MG63 (cell line): ENCODE results near the gene PLCD1. TPM values are rescaled to one million over a fixed set of nuclear protein-coding genes. Genes with fewer than 3 reads are reported as not detected.
"Not testable (repeated sequence)": the region's sequence is repeated elsewhere in the genome, so short reads cannot be mapped to it uniquely, and the experiment has no call there.

ENCODE experiments used
- DNase-seq: peaks from one replicate; pipeline ENCODE4 v3.0.0-alpha.2; 2020
- H3K27me3 ChIP-seq: fragments of 250-450 bp; sonication (Bioruptor Pico); 2 replicates; pipeline ENCODE4 v1.5.1; 2020; ENCODE audit warnings: mild to moderate bottlenecking, moderate library complexity
- H3K36me3 ChIP-seq: fragments of 250-450 bp; sonication (Bioruptor Pico); 2 replicates; pipeline ENCODE4 v1.5.1; 2020; ENCODE audit warnings: mild to moderate bottlenecking, moderate library complexity
- H3K4me3 ChIP-seq: fragments of 250-450 bp; sonication (Bioruptor Pico); 2 replicates; pipeline ENCODE4 v1.5.1; 2020; ENCODE audit warnings: mild to moderate bottlenecking, moderate library complexity
- H3K9me3 ChIP-seq: fragments of 250-450 bp; sonication (Bioruptor Pico); 2 replicates; pipeline ENCODE4 v1.5.1; 2020; ENCODE audit warnings: mild to moderate bottlenecking, moderate library complexity
- total RNA-seq: library from RNA; depleted of rRNA; stranded (reverse); fragments of >200 nt; shearing (Covaris generic); gene quantifications from 2 replicates; pipeline ENCODE4 v1.2.3, GENCODE V29; 2014; ENCODE audit warnings: low replicate concordance

The PLCD1 gene
- total RNA-seq, 1 experiment from 2014 or later, result 0.13 TPM

GRCh38 chr3:37986479-37987314, 42.7 kb downstream of the PLCD1 start:
- Histone ChIP-seq H3K36me3 (no peaks in the 10 kb centered on the region), H3K9me3 (no peaks in the 10 kb centered on the region), H3K4me3 (no peak overlapping the region), H3K27me3 (no peaks in the 10 kb centered on the region)
- DNase-seq, result no peak

GRCh38 chr3:37985637-37986320, 43.7 kb downstream of the PLCD1 start:
- no peaks in the 10 kb centered on the region for H3K9me3 ChIP-seq
- no peaks in the 10 kb centered on the region for H3K36me3 ChIP-seq
- H3K27me3 ChIP-seq, result no peaks in the 10 kb centered on the region
- no peak overlapping the region for H3K4me3 ChIP-seq
- no peak for DNase-seq

GRCh38 chr3:37984596-37984995, 44.8 kb downstream of the PLCD1 start:
- Histone ChIP-seq H3K9me3 (no peaks in the 10 kb centered on the region), H3K36me3 (no peaks in the 10 kb centered on the region), H3K27me3 (no peaks in the 10 kb centered on the region), H3K4me3 (no peak overlapping the region)
- DNase-seq, result no peak

- Histone ChIP-seq H3K27me3 (no peaks in the 10 kb centered on the region), H3K9me3 (no peaks in the 10 kb centered on the region), H3K36me3 (no peaks in the 10 kb centered on the region), H3K4me3 (no peak overlapping the region)
- DNase-seq, result no peak
Observed at GRCh38 chr3:37984051-37984450, 45.4 kb downstream of the PLCD1 start.

GRCh38 chr3:37982331-37982730, 47.1 kb downstream of the PLCD1 start:
- Histone ChIP-seq H3K27me3 (no peaks in the 10 kb centered on the region), H3K36me3 (no peaks in the 10 kb centered on the region), H3K9me3 (no peaks in the 10 kb centered on the region), H3K4me3 (no peak overlapping the region)
- no peak for DNase-seq

GRCh38 chr3:37981348-37981664, 48.1 kb downstream of the PLCD1 start:
- no peak overlapping the region for H3K4me3 ChIP-seq
- no peak for DNase-seq
- no peaks in the 10 kb centered on the region for H3K27me3 ChIP-seq
- no peaks in the 10 kb centered on the region for H3K9me3 ChIP-seq
- no peaks in the 10 kb centered on the region for H3K36me3 ChIP-seq

- Histone ChIP-seq H3K9me3 (no peaks in the 10 kb centered on the region), H3K27me3 (no peaks in the 10 kb centered on the region), H3K36me3 (no peaks in the 10 kb centered on the region), H3K4me3 (no peak overlapping the region)
- DNase-seq, result no peak
Observed at GRCh38 chr3:37980462-37981347, 48.7 kb downstream of the PLCD1 start.

- no peak for DNase-seq
- no peak overlapping the region for H3K4me3 ChIP-seq
- no peaks in the 10 kb centered on the region for H3K36me3 ChIP-seq
- H3K27me3 ChIP-seq, result no peaks in the 10 kb centered on the region
- H3K9me3 ChIP-seq, result no peaks in the 10 kb centered on the region
Observed at GRCh38 chr3:37979541-37980461, 49.6 kb downstream of the PLCD1 start.

GRCh38 chr3:37974121-37975083, 55.0 kb downstream of the PLCD1 start:
- Histone ChIP-seq H3K9me3 (no peaks in the 10 kb centered on the region), H3K4me3 (no peak overlapping the region), H3K27me3 (no peaks in the 10 kb centered on the region), H3K36me3 (no peaks in the 10 kb centered on the region)
- peak; percentile 15 for DNase-seq

GRCh38 chr3:37973246-37974054, 56.0 kb downstream of the PLCD1 start:
- Histone ChIP-seq H3K9me3 (no peaks in the 10 kb centered on the region), H3K36me3 (no peaks in the 10 kb centered on the region), H3K27me3 (no peaks in the 10 kb centered on the region), H3K4me3 (no peak overlapping the region)
- DNase-seq, result no peak

- not testable (repeated sequence) for DNase-seq, H3K4me3 ChIP-seq, H3K9me3 ChIP-seq, H3K27me3 ChIP-seq, H3K36me3 ChIP-seq
Observed at GRCh38 chr3:37972056-37972455, 57.4 kb downstream of the PLCD1 start.

- no peak for DNase-seq
- H3K4me3 ChIP-seq, result no peak overlapping the region
- no peaks in the 10 kb centered on the region for H3K9me3 ChIP-seq
- H3K36me3 ChIP-seq, result no peaks in the 10 kb centered on the region
- H3K27me3 ChIP-seq, result no peaks in the 10 kb centered on the region
Observed at GRCh38 chr3:37971467-37971866, 58.0 kb downstream of the PLCD1 start.

GRCh38 chr3:37970802-37971201, 58.6 kb downstream of the PLCD1 start:
- Histone ChIP-seq H3K4me3 (no peak overlapping the region), H3K36me3 (no peaks in the 10 kb centered on the region), H3K27me3 (no peaks in the 10 kb centered on the region), H3K9me3 (no peaks in the 10 kb centered on the region)
- DNase-seq, result no peak

- no peak overlapping the region for H3K4me3 ChIP-seq
- no peaks in the 10 kb centered on the region for H3K27me3 ChIP-seq
- H3K36me3 ChIP-seq, result no peaks in the 10 kb centered on the region
- DNase-seq, result no peak
- H3K9me3 ChIP-seq, result no peaks in the 10 kb centered on the region
Observed at GRCh38 chr3:37969596-37970100, 59.8 kb downstream of the PLCD1 start.
